Hepatocyte (in vitro differentiated cells): ENCODE measurements around the gene CSTF3.

Experiments
- EZH2 ChIP-seq: fragments of 200-600 bp; sonication (generic); IDR thresholded peaks from 2 replicates; pipeline ENCODE4 v1.6.1; 2016; ENCODE audit warnings: antibody characterized with exemption, mild to moderate bottlenecking, borderline replicate concordance
- EZH2phosphoT487 ChIP-seq: fragments of 200-600 bp; sonication (generic); IDR thresholded peaks from one replicate; pipeline ENCODE4 v1.6.1; 2018; ENCODE audit warnings: antibody characterized with exemption, mild to moderate bottlenecking, low read depth, moderate library complexity; ENCODE audit not compliant: unreplicated experiment, severe bottlenecking
- TF ChIP-seq, protein P1 (sequence below): fragments of 200-600 bp; sonication (generic); IDR thresholded peaks from 2 replicates; pipeline ENCODE4 v1.5.1; 2016; ENCODE audit warnings: antibody characterized with exemption, mild to moderate bottlenecking; ENCODE audit not compliant: poor library complexity

DNA sequence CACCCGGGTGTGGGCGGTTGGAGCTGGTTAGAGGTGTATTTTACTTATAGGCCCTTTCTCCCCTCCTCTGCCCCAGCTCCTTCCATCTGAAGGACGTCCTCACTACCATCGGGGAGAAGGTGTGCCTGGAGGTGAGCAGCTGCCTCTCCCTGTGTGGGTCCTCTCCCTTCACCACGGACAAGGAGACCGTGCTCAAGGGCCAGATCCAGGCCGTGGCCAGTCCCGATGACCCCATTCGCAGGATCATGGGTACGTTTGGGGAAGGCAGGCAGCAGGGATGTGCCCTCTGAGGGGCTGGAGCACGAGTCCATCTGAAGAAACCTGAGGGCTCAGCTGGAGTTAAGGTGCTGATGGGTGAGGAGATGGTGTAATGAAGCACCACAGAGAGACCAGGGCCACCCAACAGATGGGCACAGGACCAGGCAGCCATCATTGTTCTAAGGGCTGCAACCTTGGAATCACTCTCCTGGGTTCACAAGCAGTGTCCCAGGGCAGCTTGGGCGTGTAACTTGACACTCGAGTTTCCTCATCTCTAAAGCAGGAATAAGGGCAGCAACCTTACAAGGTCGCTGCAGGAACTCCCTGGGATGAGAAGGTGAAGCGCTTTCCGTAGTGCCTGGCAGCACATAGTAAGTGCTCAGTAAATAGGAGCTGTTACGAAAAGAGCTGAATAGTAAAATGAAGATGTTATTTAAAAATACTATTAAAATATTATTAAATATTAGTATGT lies 92.5 kb downstream of the CSTF3 start:
- TF ChIP-seq, protein P1, sequence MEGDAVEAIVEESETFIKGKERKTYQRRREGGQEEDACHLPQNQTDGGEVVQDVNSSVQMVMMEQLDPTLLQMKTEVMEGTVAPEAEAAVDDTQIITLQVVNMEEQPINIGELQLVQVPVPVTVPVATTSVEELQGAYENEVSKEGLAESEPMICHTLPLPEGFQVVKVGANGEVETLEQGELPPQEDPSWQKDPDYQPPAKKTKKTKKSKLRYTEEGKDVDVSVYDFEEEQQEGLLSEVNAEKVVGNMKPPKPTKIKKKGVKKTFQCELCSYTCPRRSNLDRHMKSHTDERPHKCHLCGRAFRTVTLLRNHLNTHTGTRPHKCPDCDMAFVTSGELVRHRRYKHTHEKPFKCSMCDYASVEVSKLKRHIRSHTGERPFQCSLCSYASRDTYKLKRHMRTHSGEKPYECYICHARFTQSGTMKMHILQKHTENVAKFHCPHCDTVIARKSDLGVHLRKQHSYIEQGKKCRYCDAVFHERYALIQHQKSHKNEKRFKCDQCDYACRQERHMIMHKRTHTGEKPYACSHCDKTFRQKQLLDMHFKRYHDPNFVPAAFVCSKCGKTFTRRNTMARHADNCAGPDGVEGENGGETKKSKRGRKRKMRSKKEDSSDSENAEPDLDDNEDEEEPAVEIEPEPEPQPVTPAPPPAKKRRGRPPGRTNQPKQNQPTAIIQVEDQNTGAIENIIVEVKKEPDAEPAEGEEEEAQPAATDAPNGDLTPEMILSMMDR: no peak
- TF ChIP-seq EZH2phosphoT487 (no peak), EZH2 (no peak)
